Measurements from ENCODE around the gene NQO2. TPM values are rescaled to one million over a fixed set of nuclear protein-coding genes. Genes with fewer than 3 reads are reported as not detected.

NQO2 gene
- total and polyA plus RNA-seq, 2 of the 13 experiments (the other 11 are each of a cell fraction or from before 2014, with no cell fraction given): 32.2 to 56.5 TPM

GRCh38 chr6:2952557-2953095 lies 47.1 kb upstream of the NQO2 start (continued):
- TF ChIP-seq, protein P1, sequence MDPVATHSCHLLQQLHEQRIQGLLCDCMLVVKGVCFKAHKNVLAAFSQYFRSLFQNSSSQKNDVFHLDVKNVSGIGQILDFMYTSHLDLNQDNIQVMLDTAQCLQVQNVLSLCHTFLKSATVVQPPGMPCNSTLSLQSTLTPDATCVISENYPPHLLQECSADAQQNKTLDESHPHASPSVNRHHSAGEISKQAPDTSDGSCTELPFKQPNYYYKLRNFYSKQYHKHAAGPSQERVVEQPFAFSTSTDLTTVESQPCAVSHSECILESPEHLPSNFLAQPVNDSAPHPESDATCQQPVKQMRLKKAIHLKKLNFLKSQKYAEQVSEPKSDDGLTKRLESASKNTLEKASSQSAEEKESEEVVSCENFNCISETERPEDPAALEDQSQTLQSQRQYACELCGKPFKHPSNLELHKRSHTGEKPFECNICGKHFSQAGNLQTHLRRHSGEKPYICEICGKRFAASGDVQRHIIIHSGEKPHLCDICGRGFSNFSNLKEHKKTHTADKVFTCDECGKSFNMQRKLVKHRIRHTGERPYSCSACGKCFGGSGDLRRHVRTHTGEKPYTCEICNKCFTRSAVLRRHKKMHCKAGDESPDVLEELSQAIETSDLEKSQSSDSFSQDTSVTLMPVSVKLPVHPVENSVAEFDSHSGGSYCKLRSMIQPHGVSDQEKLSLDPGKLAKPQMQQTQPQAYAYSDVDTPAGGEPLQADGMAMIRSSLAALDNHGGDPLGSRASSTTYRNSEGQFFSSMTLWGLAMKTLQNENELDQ (CRISPR knock-in tag; IDR thresholded peaks at IDR 0.05; ENCODE audit: borderline replicate concordance): no peak
- no peak for TF ChIP-seq ZNF75D (CRISPR knock-in tag; IDR thresholded peaks at IDR 0.05; ENCODE audit: borderline replicate concordance)
- TF ChIP-seq EHMT2 (IDR thresholded peaks at IDR 0.05; ENCODE audit: borderline replicate concordance, low read depth, low read length): no peak
- no peak for TF ChIP-seq ZNF703 (CRISPR knock-in tag; IDR thresholded peaks at IDR 0.05; ENCODE audit: borderline replicate concordance)
- TF ChIP-seq, protein P2, sequence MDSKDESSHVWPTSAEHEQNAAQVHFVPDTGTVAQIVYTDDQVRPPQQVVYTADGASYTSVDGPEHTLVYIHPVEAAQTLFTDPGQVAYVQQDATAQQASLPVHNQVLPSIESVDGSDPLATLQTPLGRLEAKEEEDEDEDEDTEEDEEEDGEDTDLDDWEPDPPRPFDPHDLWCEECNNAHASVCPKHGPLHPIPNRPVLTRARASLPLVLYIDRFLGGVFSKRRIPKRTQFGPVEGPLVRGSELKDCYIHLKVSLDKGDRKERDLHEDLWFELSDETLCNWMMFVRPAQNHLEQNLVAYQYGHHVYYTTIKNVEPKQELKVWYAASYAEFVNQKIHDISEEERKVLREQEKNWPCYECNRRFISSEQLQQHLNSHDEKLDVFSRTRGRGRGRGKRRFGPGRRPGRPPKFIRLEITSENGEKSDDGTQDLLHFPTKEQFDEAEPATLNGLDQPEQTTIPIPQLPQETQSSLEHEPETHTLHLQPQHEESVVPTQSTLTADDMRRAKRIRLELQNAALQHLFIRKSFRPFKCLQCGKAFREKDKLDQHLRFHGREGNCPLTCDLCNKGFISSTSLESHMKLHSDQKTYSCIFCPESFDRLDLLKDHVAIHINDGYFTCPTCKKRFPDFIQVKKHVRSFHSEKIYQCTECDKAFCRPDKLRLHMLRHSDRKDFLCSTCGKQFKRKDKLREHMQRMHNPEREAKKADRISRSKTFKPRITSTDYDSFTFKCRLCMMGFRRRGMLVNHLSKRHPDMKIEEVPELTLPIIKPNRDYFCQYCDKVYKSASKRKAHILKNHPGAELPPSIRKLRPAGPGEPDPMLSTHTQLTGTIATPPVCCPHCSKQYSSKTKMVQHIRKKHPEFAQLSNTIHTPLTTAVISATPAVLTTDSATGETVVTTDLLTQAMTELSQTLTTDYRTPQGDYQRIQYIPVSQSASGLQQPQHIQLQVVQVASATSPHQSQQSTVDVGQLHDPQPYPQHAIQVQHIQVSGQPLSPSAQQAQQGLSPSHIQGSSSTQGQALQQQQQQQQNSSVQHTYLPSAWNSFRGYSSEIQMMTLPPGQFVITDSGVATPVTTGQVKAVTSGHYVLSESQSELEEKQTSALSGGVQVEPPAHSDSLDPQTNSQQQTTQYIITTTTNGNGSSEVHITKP (CRISPR knock-in tag; IDR thresholded peaks at IDR 0.05; ENCODE audit: low read depth): peak; percentile 94
- 0 out of 2 replicates have a peak, but pooled peaks have one; percentile 92 for TF ChIP-seq NFKB2 (CRISPR knock-in tag; IDR thresholded peaks at IDR 0.05; ENCODE audit: borderline replicate concordance)
- no peak for TF ChIP-seq PCBP2 (optimal IDR thresholded peaks at IDR 0.05; ENCODE audit: low read depth, low read length, poor library complexity, severe bottlenecking)
- TF ChIP-seq SETDB1 (CRISPR knock-in tag; IDR thresholded peaks at IDR 0.05; ENCODE audit: borderline replicate concordance): no peak
- no peak; the same call in 1 of the 2 replicates for TF ChIP-seq PRMT3 (CRISPR knock-in tag; IDR thresholded peaks at IDR 0.05; ENCODE audit: borderline replicate concordance, low read depth)
- TF ChIP-seq YY1 (IDR thresholded peaks at IDR 0.05; ENCODE audit: insufficient read depth, insufficient replicate concordance, low read depth, low read length): peak; percentile 68
- TF ChIP-seq MED13 (CRISPR knock-in tag; IDR thresholded peaks at IDR 0.05): no peak; the same call in 1 of the 2 replicates
- no peak for TF ChIP-seq BRD4 (CRISPR knock-in tag; IDR thresholded peaks at IDR 0.05)
- TF ChIP-seq NFATC3 (CRISPR knock-in tag; IDR thresholded peaks at IDR 0.05): 0 out of 2 replicates have a peak, but pooled peaks have one; percentile 68
- peak; percentile 67; the same call in 1 of the 2 replicates for TF ChIP-seq ZFP37 (CRISPR knock-in tag; IDR thresholded peaks at IDR 0.05; ENCODE audit: borderline replicate concordance)
- TF ChIP-seq, protein P3, sequence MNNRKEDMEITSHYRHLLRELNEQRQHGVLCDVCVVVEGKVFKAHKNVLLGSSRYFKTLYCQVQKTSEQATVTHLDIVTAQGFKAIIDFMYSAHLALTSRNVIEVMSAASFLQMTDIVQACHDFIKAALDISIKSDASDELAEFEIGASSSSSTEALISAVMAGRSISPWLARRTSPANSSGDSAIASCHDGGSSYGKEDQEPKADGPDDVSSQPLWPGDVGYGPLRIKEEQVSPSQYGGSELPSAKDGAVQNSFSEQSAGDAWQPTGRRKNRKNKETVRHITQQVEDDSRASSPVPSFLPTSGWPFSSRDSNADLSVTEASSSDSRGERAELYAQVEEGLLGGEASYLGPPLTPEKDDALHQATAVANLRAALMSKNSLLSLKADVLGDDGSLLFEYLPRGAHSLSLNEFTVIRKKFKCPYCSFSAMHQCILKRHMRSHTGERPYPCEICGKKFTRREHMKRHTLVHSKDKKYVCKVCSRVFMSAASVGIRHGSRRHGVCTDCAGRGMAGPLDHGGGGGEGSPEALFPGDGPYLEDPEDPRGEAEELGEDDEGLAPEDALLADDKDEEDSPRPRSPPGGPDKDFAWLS (CRISPR knock-in tag; IDR thresholded peaks at IDR 0.05; ENCODE audit: borderline replicate concordance): 0 out of 2 replicates have a peak, but pooled peaks have one; percentile 47
- TF ChIP-seq ZFX (CRISPR knock-in tag; IDR thresholded peaks at IDR 0.05; ENCODE audit: low read depth): peak; percentile 79
- no peak for TF ChIP-seq KLF15 (CRISPR knock-in tag; IDR thresholded peaks at IDR 0.05; ENCODE audit: borderline replicate concordance)
- no peak for TF ChIP-seq FOXA1 (IDR thresholded peaks at IDR 0.05)
- no peak; the same call in none of the 2 replicates for TF ChIP-seq FOXA1 (CRISPR knock-in tag; IDR thresholded peaks at IDR 0.05)
- TF ChIP-seq ZNF484 (CRISPR knock-in tag; IDR thresholded peaks at IDR 0.05; ENCODE audit: borderline replicate concordance, low read depth): no peak
- no peak for TF ChIP-seq ISX (CRISPR knock-in tag; conservative IDR thresholded peaks at IDR 0.05)
- peak; percentile 65; the same call in 1 of the 2 replicates for TF ChIP-seq ZSCAN30 (CRISPR knock-in tag; IDR thresholded peaks at IDR 0.05)
